ENCODE measurements around the gene MYL9.

DNA sequence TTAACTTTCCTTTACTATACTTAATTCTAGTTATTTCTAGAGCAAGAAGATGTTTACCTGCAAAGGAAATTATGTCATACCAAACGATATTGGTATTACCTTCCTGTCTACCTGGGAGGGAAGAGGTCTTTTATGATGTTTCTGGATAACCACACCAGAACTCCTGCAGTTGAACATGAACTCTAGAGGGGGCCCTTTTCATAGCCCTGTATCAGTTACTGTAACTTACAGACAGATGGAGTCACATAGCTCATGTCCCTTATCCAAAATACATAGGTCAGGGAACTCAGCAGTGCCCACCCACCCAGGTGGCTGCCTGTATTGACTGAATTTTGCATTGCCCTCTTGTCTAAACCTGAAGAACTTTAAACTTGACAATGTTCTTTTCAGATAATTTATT, 35.1 kb upstream of the MYL9 start:
- TF ChIP-seq CTCF (conservative IDR thresholded peaks at IDR 0.05; ENCODE audit: low read length) (peak; percentile 66), EZH2phosphoT487 (IDR thresholded peaks at IDR 0.05; ENCODE audit: borderline replicate concordance) (no peak)

Data from Loucy (cell line).